ENCODE results near the gene SORCS2.

DNA sequence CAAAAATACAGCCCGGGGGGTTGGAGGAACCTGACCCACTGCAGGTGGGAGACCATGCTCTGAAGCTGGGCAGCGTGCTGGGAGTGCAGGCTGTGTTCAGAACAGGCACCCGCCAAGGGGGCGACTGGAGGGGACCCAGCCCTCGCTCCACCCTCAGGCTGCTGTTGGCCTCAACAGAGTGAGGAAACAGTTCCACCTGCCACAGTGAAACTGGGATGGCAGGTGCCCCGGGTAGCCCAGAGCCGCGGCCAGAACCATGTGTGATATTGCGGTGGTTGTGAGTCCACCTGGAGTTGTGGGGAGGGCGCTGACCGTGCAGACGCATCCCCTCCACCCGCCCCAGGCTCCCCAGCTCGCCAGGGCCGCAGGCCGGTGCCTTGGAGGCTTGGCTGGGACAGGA lies 288.1 kb downstream of the SORCS2 start:
- TF ChIP-seq POLR2A (IDR thresholded peaks at IDR 0.05; ENCODE audit: low read length) (no peak), GATA1 (IDR thresholded peaks at IDR 0.05; ENCODE audit: low read depth, low read length) (no peak)
